Activated B cell treated with CpG ODN at 0.5 μM for 24 hours (primary cell): ENCODE measurements around the gene SHISA6. TPM values are rescaled to one million over a fixed set of nuclear protein-coding genes. Genes with fewer than 3 reads are reported as not detected.

Source experiments
- ATAC-seq: fragments of 200-7000 bp; cut with Tn5 transposase; one replicate; pipeline ENCODE4 v1.10.0; 2021; ENCODE audit warnings: low read depth, mild to moderate bottlenecking, moderate library complexity
- CTCF ChIA-PET: fragments of 350-600 bp; sonication (Branson Sonifier 250); formaldehyde crosslinking; loops from one replicate; lab custom pipeline; 2021; ENCODE audit warnings: antibody characterized with exemption; lab: Charles Lee
- POLR2A ChIA-PET: fragments of 350-600 bp; sonication (Branson Sonifier 250); formaldehyde crosslinking; loops from one replicate; lab custom pipeline; 2021; ENCODE audit warnings: antibody characterized with exemption; lab: Charles Lee
- DNase-seq: peaks from one replicate; pipeline ENCODE4 v3.0.0; 2022
- H3K27ac Mint-ChIP-seq: one replicate; pipeline ENCODE4 v1.8.0; 2020; ENCODE audit warnings: mixed read lengths
- H3K27me3 Mint-ChIP-seq: one replicate; pipeline ENCODE4 v1.8.0; 2021; ENCODE audit warnings: mixed read lengths
- H3K36me3 Mint-ChIP-seq: one replicate; pipeline ENCODE4 v1.8.0; 2021; ENCODE audit warnings: low read depth, mixed read lengths
- H3K4me1 Mint-ChIP-seq: one replicate; pipeline ENCODE4 v1.8.0; 2021; ENCODE audit warnings: mixed read lengths
- H3K4me3 Mint-ChIP-seq: one replicate; pipeline ENCODE4 v1.8.0; 2020; ENCODE audit warnings: mild to moderate bottlenecking, mixed read lengths
- H3K9me3 Mint-ChIP-seq: one replicate; pipeline ENCODE4 v1.8.0; 2020; ENCODE audit warnings: mixed read lengths
- intact Hi-C: fragments of 100-400 bp; cut with micrococcal nuclease; formaldehyde crosslinking; loops from one replicate; pipeline ENCODE4 v1.15.1; 2024
- total RNA-seq: library from RNA; stranded (reverse); gene quantifications from 2 replicates; pipeline ENCODE4 v1.2.3, GENCODE V29; 2022
- TF ChIP-seq, protein P1 (sequence below): fragments of 200-600 bp; IDR thresholded peaks from one replicate; pipeline ENCODE4 v1.8.0; 2022; ENCODE audit warnings: antibody characterized with exemption, mild to moderate bottlenecking

The SHISA6 gene
- total RNA-seq, 1 donor from 2014 or later = not detected

- H3K4me1 Mint-ChIP-seq = no peaks in the 10 kb centered on the region
- POLR2A ChIA-PET = no interaction called here
- no peak overlapping the region for H3K4me3 Mint-ChIP-seq
- no peak for ATAC-seq
- no peaks in the 10 kb centered on the region for H3K36me3 Mint-ChIP-seq
- H3K27me3 Mint-ChIP-seq = no peaks in the 10 kb centered on the region
- TF ChIP-seq, protein P1, sequence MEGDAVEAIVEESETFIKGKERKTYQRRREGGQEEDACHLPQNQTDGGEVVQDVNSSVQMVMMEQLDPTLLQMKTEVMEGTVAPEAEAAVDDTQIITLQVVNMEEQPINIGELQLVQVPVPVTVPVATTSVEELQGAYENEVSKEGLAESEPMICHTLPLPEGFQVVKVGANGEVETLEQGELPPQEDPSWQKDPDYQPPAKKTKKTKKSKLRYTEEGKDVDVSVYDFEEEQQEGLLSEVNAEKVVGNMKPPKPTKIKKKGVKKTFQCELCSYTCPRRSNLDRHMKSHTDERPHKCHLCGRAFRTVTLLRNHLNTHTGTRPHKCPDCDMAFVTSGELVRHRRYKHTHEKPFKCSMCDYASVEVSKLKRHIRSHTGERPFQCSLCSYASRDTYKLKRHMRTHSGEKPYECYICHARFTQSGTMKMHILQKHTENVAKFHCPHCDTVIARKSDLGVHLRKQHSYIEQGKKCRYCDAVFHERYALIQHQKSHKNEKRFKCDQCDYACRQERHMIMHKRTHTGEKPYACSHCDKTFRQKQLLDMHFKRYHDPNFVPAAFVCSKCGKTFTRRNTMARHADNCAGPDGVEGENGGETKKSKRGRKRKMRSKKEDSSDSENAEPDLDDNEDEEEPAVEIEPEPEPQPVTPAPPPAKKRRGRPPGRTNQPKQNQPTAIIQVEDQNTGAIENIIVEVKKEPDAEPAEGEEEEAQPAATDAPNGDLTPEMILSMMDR = no peak
- no peak for DNase-seq
- H3K27ac Mint-ChIP-seq = no peak overlapping the region
- H3K9me3 Mint-ChIP-seq = no peaks in the 10 kb centered on the region
- CTCF ChIA-PET = no interaction called here
- intact Hi-C loops = no loop called here
Observed at GRCh38 chr17:11342138-11342537, 101.1 kb downstream of the SHISA6 start.

DNA sequence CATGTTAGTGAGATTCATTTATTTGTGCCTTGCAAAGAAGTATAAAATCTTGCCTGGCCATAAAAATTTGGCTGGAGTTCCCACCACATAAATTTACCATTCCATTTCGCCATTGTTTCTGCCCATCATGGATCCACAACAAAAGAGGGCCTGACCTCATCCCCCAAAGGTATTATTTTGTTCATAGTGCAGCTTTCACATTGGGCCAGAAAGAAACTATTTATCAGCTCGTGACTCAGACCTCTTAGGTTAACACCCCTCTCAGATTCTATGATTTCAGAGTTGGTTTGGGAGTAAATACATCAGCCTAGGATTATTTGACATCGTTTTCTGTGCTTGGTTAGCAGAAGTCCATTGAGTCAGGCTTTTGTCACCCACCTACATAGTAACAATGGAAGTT, 108.1 kb downstream of the SHISA6 start:
- Mint-ChIP-seq H3K27me3 (no peaks in the 10 kb centered on the region), H3K27ac (no peak overlapping the region), H3K36me3 (no peaks in the 10 kb centered on the region), H3K9me3 (peaks cover 5% of the 10 kb centered on the region), H3K4me3 (no peak overlapping the region), H3K4me1 (no peaks in the 10 kb centered on the region)
- POLR2A ChIA-PET = no interaction called here
- no peak for ATAC-seq
- TF ChIP-seq, protein P1 = no peak
- intact Hi-C loops = no loop called here
- CTCF ChIA-PET = no interaction called here
- DNase-seq = no peak

DNA sequence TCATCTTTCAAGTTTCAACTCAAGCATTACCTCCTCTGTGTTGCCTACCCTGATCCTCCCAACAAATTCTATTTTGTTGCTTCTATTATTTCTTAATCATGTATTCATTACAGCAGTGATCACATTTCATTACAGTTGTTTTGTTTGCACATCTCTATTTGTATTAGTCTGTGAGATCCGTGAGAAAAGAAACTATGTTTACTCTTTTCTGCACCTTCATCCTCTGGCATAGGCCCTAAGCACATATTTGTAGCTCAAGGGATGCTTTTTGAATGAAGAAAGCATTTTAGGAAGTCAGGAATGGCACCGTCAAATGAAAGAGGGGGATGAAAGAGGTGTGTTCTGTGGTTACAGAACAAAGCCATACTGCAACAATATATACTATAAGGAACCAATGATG, 110.5 kb downstream of the SHISA6 start:
- ChIA-PET CTCF (no interaction called here), POLR2A (no interaction called here)
- Mint-ChIP-seq H3K36me3 (no peaks in the 10 kb centered on the region), H3K9me3 (peaks cover 5% of the 10 kb centered on the region), H3K4me3 (no peak overlapping the region), H3K27me3 (no peaks in the 10 kb centered on the region), H3K4me1 (no peaks in the 10 kb centered on the region), H3K27ac (no peak overlapping the region)
- no peak for ATAC-seq
- TF ChIP-seq, protein P1 = no peak
- DNase-seq = no peak
- intact Hi-C loops = no loop called here

DNA sequence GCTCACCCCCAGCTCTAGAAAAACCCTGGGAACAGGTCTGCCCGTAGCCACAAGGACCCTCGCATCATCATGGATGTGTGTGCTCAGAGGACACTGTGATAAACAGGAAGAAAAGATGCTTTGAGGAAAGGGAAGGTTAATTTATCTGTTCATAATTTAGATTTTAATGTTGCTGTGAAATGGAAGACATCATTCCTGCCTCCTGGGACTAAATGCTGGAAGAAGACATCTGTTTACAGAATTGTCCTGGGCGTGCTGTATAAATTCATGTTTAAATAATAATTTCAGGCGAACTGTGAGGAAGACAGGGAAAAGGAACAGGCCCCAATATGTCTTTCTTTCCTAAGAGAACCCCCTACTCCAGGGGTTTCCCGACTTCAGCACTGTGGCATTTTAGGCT, 112.6 kb downstream of the SHISA6 start:
- H3K27me3 Mint-ChIP-seq = no peaks in the 10 kb centered on the region
- DNase-seq (no peak), ATAC-seq (no peak)
- no peaks in the 10 kb centered on the region for H3K4me1 Mint-ChIP-seq
- TF ChIP-seq, protein P1 = no peak
- H3K4me3 Mint-ChIP-seq = no peak overlapping the region
- ChIA-PET POLR2A (no interaction called here), CTCF (no interaction called here)
- H3K9me3 Mint-ChIP-seq = peaks cover 5% of the 10 kb centered on the region
- H3K36me3 Mint-ChIP-seq = no peaks in the 10 kb centered on the region
- intact Hi-C loops = no loop called here
- no peak overlapping the region for H3K27ac Mint-ChIP-seq

DNA sequence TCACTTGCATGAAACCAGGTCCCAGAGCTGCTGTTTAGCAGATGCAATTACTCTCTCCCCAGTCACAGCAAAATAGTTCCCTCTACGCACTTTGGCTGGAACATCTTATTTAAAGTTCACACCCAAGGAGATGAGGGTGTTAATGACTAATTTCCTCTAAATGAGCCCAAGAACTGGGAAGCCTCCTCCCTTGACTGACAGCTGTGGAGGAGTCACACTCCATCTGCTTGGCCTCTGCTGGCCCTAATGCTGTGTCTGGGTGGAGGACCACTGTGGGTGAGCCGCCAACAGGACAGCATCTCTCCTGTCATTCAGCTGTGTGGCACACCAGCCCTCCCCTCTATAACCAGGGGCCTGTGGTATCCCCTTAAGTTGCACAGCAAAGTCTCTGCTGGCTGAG, 115.4 kb downstream of the SHISA6 start:
- Mint-ChIP-seq H3K36me3 (no peaks in the 10 kb centered on the region), H3K27ac (no peak overlapping the region), H3K9me3 (peaks cover under 1% of the 10 kb centered on the region), H3K27me3 (no peaks in the 10 kb centered on the region), H3K4me1 (no peaks in the 10 kb centered on the region), H3K4me3 (no peak overlapping the region)
- DNase-seq (no peak), ATAC-seq (no peak)
- TF ChIP-seq, protein P1 = no peak
- ChIA-PET CTCF (no interaction called here), POLR2A (no interaction called here)
- intact Hi-C loops = no loop called here
